Measurements from ENCODE around the gene WNT6. TPM values are rescaled to one million over a fixed set of nuclear protein-coding genes. Genes with fewer than 3 reads are reported as not detected.
A peak's percentile ranks its signal among the peaks of the same experiment; 100 is the strongest.

Gene WNT6
- total RNA-seq, 4 donors from 2014 or later: 0.19 to 2.7 (median 0.62) TPM

DNA sequence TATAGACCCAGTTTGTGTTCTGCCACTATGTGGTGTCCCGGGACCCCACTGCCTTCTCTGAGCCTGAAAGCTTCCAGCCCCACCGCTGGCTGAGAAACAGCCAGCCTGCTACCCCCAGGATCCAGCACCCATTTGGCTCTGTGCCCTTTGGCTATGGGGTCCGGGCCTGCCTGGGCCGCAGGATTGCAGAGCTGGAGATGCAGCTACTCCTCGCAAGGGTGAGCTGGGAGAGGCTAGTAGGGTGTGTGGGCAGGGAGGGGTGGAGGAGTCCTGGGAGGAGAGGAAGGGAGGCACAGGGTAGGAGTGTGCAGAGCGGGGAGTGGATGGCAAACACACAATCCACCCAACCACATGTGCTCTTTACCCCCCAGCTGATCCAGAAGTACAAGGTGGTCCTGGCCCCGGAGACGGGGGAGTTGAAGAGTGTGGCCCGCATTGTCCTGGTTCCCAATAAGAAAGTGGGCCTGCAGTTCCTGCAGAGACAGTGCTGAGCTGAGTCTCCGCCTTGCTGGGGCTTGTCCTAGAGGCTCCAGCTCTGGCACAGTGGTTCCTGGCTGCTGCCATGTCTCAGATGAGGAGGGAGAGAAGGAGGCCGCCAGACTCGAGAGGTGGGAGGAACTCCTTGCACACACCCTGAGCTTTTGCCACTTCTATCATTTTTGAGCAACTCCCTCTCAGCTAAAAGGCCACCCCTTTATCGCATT is 44.9 kb upstream of the WNT6 start:
- no peak for DNase-seq (ENCODE audit: low spot score)
- ATAC-seq (ENCODE audit: low FRiP score): peak; percentile 9
- no peak for TF ChIP-seq CTCF (IDR thresholded peaks at IDR 0.05)

- TF ChIP-seq CTCF (IDR thresholded peaks at IDR 0.05): no peak
- no peak for ATAC-seq (ENCODE audit: low FRiP score)
- DNase-seq (ENCODE audit: low spot score): no peak
These were observed 44.4 kb upstream of the WNT6 start for GRCh38 chr2:218815244-218815637.

DNA sequence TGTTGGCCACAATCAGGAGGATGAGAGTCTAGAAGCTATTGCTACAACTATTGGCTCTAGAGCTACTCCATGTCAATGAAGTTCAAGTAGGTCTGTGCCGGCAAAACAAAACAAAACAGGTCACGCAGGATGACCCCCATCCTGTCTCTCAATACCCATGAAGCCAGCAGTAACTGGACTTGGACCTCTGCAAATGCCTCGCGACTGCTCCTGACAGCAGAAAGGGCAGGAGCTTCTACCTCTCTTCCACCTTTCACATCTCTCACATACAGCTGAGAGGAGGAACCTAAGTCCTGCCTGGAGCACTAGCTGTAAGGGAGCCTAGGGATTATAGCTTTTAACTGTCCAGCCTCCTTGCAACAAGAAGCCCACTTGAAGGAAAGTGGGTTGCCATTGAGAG is 44.0 kb upstream of the WNT6 start:
- DNase-seq (ENCODE audit: low spot score) (no peak), ATAC-seq (ENCODE audit: low FRiP score) (no peak)
- no peak for TF ChIP-seq CTCF (IDR thresholded peaks at IDR 0.05)

DNA sequence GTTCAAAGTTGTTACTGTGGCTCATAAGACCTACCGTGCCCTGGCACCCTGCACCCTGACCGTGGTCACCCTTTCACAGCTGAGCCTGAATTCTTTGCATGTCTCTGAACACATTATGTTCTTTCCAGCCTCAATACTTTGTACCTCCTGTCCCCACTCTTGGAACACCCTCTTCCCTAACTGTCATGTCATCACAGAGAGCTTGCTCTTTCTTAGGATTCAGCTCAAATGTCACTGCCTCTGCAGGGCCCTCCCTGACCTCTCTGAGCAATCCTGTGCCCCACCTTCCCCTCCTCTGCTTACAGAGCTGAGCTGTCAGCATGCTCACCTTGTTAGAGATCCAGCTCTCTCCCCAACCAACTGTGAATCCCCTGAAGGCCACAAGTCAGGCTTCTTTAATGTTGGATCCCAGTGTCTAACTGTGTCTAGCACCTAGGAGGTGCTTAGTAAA is 43.0 kb upstream of the WNT6 start:
- DNase-seq (ENCODE audit: low spot score) (no peak), ATAC-seq (ENCODE audit: low FRiP score) (no peak)
- no peak for TF ChIP-seq CTCF (IDR thresholded peaks at IDR 0.05)

DNA sequence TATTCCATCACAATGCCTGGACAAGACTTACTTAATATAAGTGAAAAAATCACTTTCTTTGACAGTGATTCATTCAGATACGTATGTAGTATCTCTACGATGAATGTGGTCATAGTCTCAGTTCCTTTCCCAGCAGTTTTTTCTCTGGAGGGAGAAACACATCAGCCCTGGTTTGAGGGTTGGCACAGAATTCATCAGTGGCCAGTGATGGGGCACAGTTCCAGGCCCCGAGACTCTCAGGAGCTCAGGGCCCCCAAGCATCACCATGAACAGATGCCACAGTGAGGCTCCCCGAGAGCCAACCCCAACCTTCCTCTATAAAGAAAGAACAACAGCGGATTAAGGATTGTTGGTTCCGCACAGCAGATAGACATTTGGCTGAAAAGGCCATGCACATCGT is 40.5 kb upstream of the WNT6 start:
- ATAC-seq (ENCODE audit: low FRiP score): no peak
- TF ChIP-seq CTCF (IDR thresholded peaks at IDR 0.05): no peak
- no peak for DNase-seq (ENCODE audit: low spot score)

DNA sequence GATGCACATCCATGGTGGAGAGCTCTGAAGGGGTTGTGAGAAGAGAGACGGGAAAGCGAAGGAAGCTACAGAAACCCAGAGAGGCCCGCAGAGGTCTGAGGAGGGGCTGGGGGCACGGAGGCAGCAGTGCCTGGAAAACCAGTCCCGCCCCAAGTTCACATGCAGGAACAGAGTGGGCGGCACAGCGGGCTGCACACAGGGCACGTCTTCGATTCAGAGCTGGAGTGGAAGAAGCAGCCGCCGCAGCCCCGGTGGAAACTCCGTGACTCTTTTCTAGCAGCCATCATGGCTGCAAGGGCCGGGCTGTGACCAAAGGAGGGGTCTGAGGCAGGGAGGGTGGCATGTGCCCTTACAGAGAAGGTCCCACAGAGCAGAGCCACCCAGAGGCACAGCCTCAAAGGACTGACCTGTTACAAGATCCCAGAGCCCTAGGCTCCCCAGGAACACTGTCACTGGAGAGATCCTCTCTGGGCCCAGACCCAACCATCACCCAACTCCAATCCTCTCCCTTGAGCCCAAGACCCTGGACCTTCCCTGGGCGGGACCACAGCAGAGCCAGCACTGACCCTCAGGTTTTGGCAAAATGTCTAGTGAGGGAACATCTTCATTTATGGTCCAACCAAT is 38.7 kb upstream of the WNT6 start:
- DNase-seq (ENCODE audit: low spot score) (no peak), ATAC-seq (ENCODE audit: low FRiP score) (no peak)
- no peak for TF ChIP-seq CTCF (IDR thresholded peaks at IDR 0.05)
